ENCODE data around the gene DBR1. TPM values are rescaled to one million over a fixed set of nuclear protein-coding genes. Genes with fewer than 3 reads are reported as not detected.

DBR1 gene
- total and polyA plus RNA-seq, 2 of the 13 experiments (the other 11 are each of a cell fraction or from before 2014, with no cell fraction given): 6.4 to 16.7 TPM

- 2% methylated on average over 3 of the region's 3 CpGs for WGBS (ENCODE audit: low lambda C conversion rate)
- FAIRE-seq (no peak), DNase-seq (ENCODE audit: low spot score) (no peak), ATAC-seq (no peak)
- Histone ChIP-seq H3K9me3 (ENCODE audit: low read length) (no peaks in the 10 kb centered on the region), H2AFZ (ENCODE audit: low read length) (no peak overlapping the region), H3K4me3 (replicated peaks in 1 of 3; ENCODE audit: insufficient read depth in 1 of 3, low read depth in 2 of 3, low read length in 3 of 3) (no peak overlapping the region), H3K9ac (ENCODE audit: insufficient read depth, low read depth, low read length) (no peak overlapping the region), H3K27me3 (ENCODE audit: control insufficient read depth in 1 of 2, insufficient read depth in 2 of 2, low read length in 2 of 2) (no peaks in the 10 kb centered on the region; a peak in 1 of 5 replicates), H3K79me2 (ENCODE audit: insufficient read depth, low read length) (no peaks in the 10 kb centered on the region), H3K27ac (ENCODE audit: extremely low read length, insufficient read depth, low read length) (no peak overlapping the region), H4K20me1 (ENCODE audit: insufficient read depth, low read length) (no peaks in the 10 kb centered on the region), H3K4me1 (ENCODE audit: insufficient read depth, low read length) (0 out of 2 replicates have a peak, but pooled peaks cover 9% of the 10 kb centered on the region), H3K36me3 (replicated peaks in 1 of 2; ENCODE audit: control insufficient read depth in 1 of 2, insufficient read depth in 2 of 2, low read length in 2 of 2) (no peaks in the 10 kb centered on the region), H3K4me2 (ENCODE audit: low read depth, low read length) (no peak overlapping the region)
- ChIA-PET POLR2A (no interaction called here), CTCF (ENCODE audit: low intra/inter-chr PET ratio, low total read pairs) (no interaction called here)
- intact Hi-C loops (cut with micrococcal nuclease; ENCODE audit: unreplicated experiment) (loop anchor here (5.0 kb wide), 1 partner anchor 888 kb away; no protein-coding TSS in a partner anchor), in situ Hi-C loops (cut with HindIII; ENCODE audit: extremely low pct_ligation_motif_present, low pct_unique_long_range_greater_than_20kb) (no loop called here)
- TF ChIP-seq REXO4 (CRISPR knock-in tag; IDR thresholded peaks at IDR 0.05; ENCODE audit: borderline replicate concordance): no peak
- TF ChIP-seq, protein P1, sequence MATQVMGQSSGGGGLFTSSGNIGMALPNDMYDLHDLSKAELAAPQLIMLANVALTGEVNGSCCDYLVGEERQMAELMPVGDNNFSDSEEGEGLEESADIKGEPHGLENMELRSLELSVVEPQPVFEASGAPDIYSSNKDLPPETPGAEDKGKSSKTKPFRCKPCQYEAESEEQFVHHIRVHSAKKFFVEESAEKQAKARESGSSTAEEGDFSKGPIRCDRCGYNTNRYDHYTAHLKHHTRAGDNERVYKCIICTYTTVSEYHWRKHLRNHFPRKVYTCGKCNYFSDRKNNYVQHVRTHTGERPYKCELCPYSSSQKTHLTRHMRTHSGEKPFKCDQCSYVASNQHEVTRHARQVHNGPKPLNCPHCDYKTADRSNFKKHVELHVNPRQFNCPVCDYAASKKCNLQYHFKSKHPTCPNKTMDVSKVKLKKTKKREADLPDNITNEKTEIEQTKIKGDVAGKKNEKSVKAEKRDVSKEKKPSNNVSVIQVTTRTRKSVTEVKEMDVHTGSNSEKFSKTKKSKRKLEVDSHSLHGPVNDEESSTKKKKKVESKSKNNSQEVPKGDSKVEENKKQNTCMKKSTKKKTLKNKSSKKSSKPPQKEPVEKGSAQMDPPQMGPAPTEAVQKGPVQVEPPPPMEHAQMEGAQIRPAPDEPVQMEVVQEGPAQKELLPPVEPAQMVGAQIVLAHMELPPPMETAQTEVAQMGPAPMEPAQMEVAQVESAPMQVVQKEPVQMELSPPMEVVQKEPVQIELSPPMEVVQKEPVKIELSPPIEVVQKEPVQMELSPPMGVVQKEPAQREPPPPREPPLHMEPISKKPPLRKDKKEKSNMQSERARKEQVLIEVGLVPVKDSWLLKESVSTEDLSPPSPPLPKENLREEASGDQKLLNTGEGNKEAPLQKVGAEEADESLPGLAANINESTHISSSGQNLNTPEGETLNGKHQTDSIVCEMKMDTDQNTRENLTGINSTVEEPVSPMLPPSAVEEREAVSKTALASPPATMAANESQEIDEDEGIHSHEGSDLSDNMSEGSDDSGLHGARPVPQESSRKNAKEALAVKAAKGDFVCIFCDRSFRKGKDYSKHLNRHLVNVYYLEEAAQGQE (IDR thresholded peaks at IDR 0.05; ENCODE audit: borderline replicate concordance in 1 of 2, low read depth in 1 of 2, low read length in 2 of 2): peak in 1 of 2 experiments; percentile 24; a peak in 1 of 4 replicates
- no TSS peak for BruUV-seq (replicated peaks)
Observed at GRCh38 chr3:138135146-138135832, 39.4 kb downstream of the DBR1 start.

- Histone ChIP-seq H2AFZ (ENCODE audit: low read length) (no peak within 1 kb of the TSS), H3K27me3 (ENCODE audit: control insufficient read depth in 1 of 2, insufficient read depth in 2 of 2, low read length in 2 of 2) (no peaks in the 10 kb centered on the region; a peak in 1 of 5 replicates), H4K20me1 (ENCODE audit: insufficient read depth, low read length) (no peaks in the 10 kb centered on the region), H3K4me3 (replicated peaks in 1 of 3; ENCODE audit: insufficient read depth in 1 of 3, low read depth in 2 of 3, low read length in 3 of 3) (no peak within 1 kb of the TSS), H3K9me3 (ENCODE audit: low read length) (no peaks in the 10 kb centered on the region), H3K36me3 (replicated peaks in 1 of 2; ENCODE audit: control insufficient read depth in 1 of 2, insufficient read depth in 2 of 2, low read length in 2 of 2) (no peaks in the 10 kb centered on the region), H3K27ac (ENCODE audit: extremely low read length, insufficient read depth, low read length) (no peak within 1 kb of the TSS), H3K9ac (ENCODE audit: insufficient read depth, low read depth, low read length) (no peak within 1 kb of the TSS), H3K79me2 (ENCODE audit: insufficient read depth, low read length) (no peaks in the 10 kb centered on the region), H3K4me2 (ENCODE audit: low read depth, low read length) (no peak within 1 kb of the TSS), H3K4me1 (ENCODE audit: insufficient read depth, low read length) (0 out of 2 replicates have a peak, but pooled peaks cover 9% of the 10 kb centered on the region)
- no peak for ATAC-seq
- in situ Hi-C loops (cut with HindIII; ENCODE audit: extremely low pct_ligation_motif_present, low pct_unique_long_range_greater_than_20kb) (no loop called here), intact Hi-C loops (cut with micrococcal nuclease; ENCODE audit: unreplicated experiment) (no loop called here)
- WGBS (ENCODE audit: low lambda C conversion rate): 0% methylated on average over 1 of the region's 1 CpG
- ChIA-PET CTCF (ENCODE audit: low intra/inter-chr PET ratio, low total read pairs) (no interaction called here), POLR2A (no interaction called here)
- FAIRE-seq: no peak
- DNase-seq (ENCODE audit: low spot score): no peak
- BruUV-seq (replicated peaks): no TSS peak
- no peak for TF ChIP-seq UBTF (CRISPR knock-in tag; IDR thresholded peaks at IDR 0.05)
- TF ChIP-seq ZNF44 (CRISPR knock-in tag; IDR thresholded peaks at IDR 0.05): no peak
- TF ChIP-seq ETV6 (CRISPR knock-in tag; conservative IDR thresholded peaks at IDR 0.05): no peak
- TF ChIP-seq MED8 (CRISPR knock-in tag; IDR thresholded peaks at IDR 0.05; ENCODE audit: insufficient replicate concordance): no peak
- TF ChIP-seq MTF1 (CRISPR knock-in tag; IDR thresholded peaks at IDR 0.05): no peak
- TF ChIP-seq ZFAT (CRISPR knock-in tag; conservative IDR thresholded peaks at IDR 0.05): no peak
- no peak for TF ChIP-seq ZNF260 (CRISPR knock-in tag; IDR thresholded peaks at IDR 0.05; ENCODE audit: borderline replicate concordance, low read depth)
- TF ChIP-seq ZNF552 (CRISPR knock-in tag; IDR thresholded peaks at IDR 0.05; ENCODE audit: borderline replicate concordance): no peak
- TF ChIP-seq CCAR2 (optimal IDR thresholded peaks at IDR 0.05; ENCODE audit: low read depth, low read length): no peak
- TF ChIP-seq PHF5A (CRISPR knock-in tag; IDR thresholded peaks at IDR 0.05; ENCODE audit: low read depth, unreplicated experiment): no peak
Observed at GRCh38 chr3:138132239-138132638, 42.5 kb downstream of the DBR1 start, which contains the start of gene A4GNT. Gene A4GNT (minus strand): TSS chr3:138132390. CDS start chr3:138131256, 1,134 bp downstream.
